PC-9 (cell line): ENCODE results near the gene MED13L. TPM values are rescaled to one million over a fixed set of nuclear protein-coding genes. Genes with fewer than 3 reads are reported as not detected.

ENCODE experiments used
- BruUV-seq: library from RNA; stranded (reverse); fragments of 400-500 nt; replicated peaks from 2 replicates; lab custom pipeline; 2021; lab: Mats Ljungman, UMichigan
- CTCF ChIA-PET: fragments of 300-600 bp; sonication (Branson Sonifier 250); formaldehyde crosslinking; loops from one replicate; lab custom pipeline; 2022; ENCODE audit warnings: antibody characterized with exemption; lab: Charles Lee
- POLR2A ChIA-PET: fragments of 300-600 bp; sonication (Branson Sonifier 250); formaldehyde crosslinking; loops from one replicate; lab custom pipeline; 2022; ENCODE audit warnings: antibody characterized with exemption; ENCODE audit not compliant: unreplicated experiment; lab: Charles Lee
- DNase-seq, 2 experiments: peaks; one replicate each; pipeline versions ENCODE4 v3.0.0 to v3.0.0-alpha.2; 2015 to 2022; ENCODE audit warnings: mixed read lengths in 1 of 2
- H2AFZ ChIP-seq: fragments of 200-600 bp; sonication (generic); 2 replicates; pipeline ENCODE4 v1.8.1; 2017; ENCODE audit warnings: antibody characterized with exemption
- H3F3A ChIP-seq: fragments of 200-600 bp; sonication (generic); 2 replicates; pipeline ENCODE4 v1.8.1; 2017; ENCODE audit warnings: antibody characterized with exemption, mild to moderate bottlenecking, low read depth; ENCODE audit not compliant: insufficient read depth
- H3K27ac ChIP-seq: fragments of 200-600 bp; sonication (generic); 2 replicates; pipeline ENCODE4 v1.6.1; 2016; ENCODE audit warnings: mixed run types
- H3K27me3 ChIP-seq: fragments of 200-600 bp; sonication (generic); 2 replicates; pipeline ENCODE4 v1.6.1; 2016; ENCODE audit warnings: low read depth, mixed run types; ENCODE audit not compliant: insufficient read depth
- H3K36me3 ChIP-seq: fragments of 200-600 bp; sonication (generic); 2 replicates; pipeline ENCODE4 v1.6.1; 2016; ENCODE audit warnings: low read depth, mixed run types
- H3K4me1 ChIP-seq: fragments of 200-600 bp; sonication (generic); replicated peaks from 2 replicates; pipeline ENCODE4 v1.6.1; 2016; ENCODE audit warnings: mixed run types; ENCODE audit not compliant: insufficient read depth
- H3K4me2 ChIP-seq: fragments of 200-600 bp; sonication (generic); 2 replicates; pipeline ENCODE4 v1.6.1; 2017; ENCODE audit warnings: mixed run types
- H3K4me3 ChIP-seq: fragments of 200-600 bp; sonication (generic); 2 replicates; pipeline ENCODE4 v1.6.1; 2016; ENCODE audit warnings: mixed run types
- H3K79me2 ChIP-seq: fragments of 200-600 bp; sonication (generic); 2 replicates; pipeline ENCODE4 v1.6.1; 2017; ENCODE audit warnings: low read depth, mixed run types
- H3K9me2 ChIP-seq: fragments of 200-600 bp; sonication (generic); 2 replicates; pipeline ENCODE4 v1.8.1; 2017; ENCODE audit warnings: mild to moderate bottlenecking; ENCODE audit not compliant: insufficient read depth
- H3K9me3 ChIP-seq: fragments of 200-600 bp; sonication (generic); 2 replicates; pipeline ENCODE4 v1.8.1; 2016; ENCODE audit warnings: low read depth; ENCODE audit not compliant: insufficient read depth
- H4K20me1 ChIP-seq: fragments of 200-600 bp; sonication (generic); 2 replicates; pipeline ENCODE4 v1.8.1; 2017; ENCODE audit not compliant: insufficient read depth
- CTCF ChIP-seq: fragments of 200-600 bp; sonication (generic); conservative IDR thresholded peaks from 2 replicates; pipeline ENCODE4 v1.6.1; 2017; ENCODE audit warnings: mixed run types, antibody characterized with exemption, mild to moderate bottlenecking, moderate library complexity
- EZH2 ChIP-seq: fragments of 200-600 bp; sonication (generic); IDR thresholded peaks from 2 replicates; pipeline ENCODE4 v1.8.0; 2017; ENCODE audit warnings: antibody characterized with exemption, low read depth
- intact Hi-C: fragments of 100-400 bp; cut with micrococcal nuclease; formaldehyde crosslinking; loops from one replicate; pipeline ENCODE4 v1.10.0; 2022; ENCODE audit not compliant: unreplicated experiment
- total RNA-seq: library from RNA; stranded (reverse); gene quantifications from 2 replicates; pipeline ENCODE4 v1.2.3, GENCODE V29; 2021

Gene MED13L
- total RNA-seq, 1 experiment from 2014 or later: 89.5 TPM

DNA sequence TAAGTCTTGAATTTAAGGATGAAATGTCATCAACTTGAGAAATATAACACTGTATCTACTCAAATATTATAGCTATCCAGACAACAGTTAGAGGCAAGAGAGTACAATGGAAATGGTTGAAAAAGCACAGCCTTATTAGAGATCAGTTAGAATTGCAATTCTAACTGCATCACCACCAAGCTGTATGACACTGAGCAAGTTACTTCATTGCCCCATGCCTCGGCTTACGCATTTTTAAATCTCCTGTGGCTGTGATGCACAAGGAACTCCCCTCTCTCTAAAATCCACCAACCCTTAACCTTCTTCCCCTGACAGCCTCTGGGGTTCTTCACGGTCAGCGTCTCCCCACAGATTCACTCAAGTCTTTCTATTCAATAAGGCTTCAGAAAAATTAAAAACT is 75.1 kb downstream of the MED13L start:
- Histone ChIP-seq H4K20me1 (peaks cover 61% of the 10 kb centered on the region), H3K9me3 (no peaks in the 10 kb centered on the region; the same call in 1 of the 2 replicates), H3K36me3 (no peaks in the 10 kb centered on the region; the same call in 1 of the 2 replicates), H3K27me3 (no peaks in the 10 kb centered on the region), H3K4me3 (no peak overlapping the region), H3F3A (0 out of 2 replicates have a peak, but pooled peaks cover 9% of the 10 kb centered on the region), H3K79me2 (peaks cover 93% of the 10 kb centered on the region), H3K4me2 (no peak overlapping the region), H3K4me1 (no peaks in the 10 kb centered on the region), H3K9me2 (no peaks in the 10 kb centered on the region), H3K27ac (no peak overlapping the region), H2AFZ (no peak overlapping the region)
- POLR2A ChIA-PET: interaction anchor here (0.7 kb wide), 2 partner anchors 72 to 354 kb away, joined by 5 to 9 read pairs; no protein-coding TSS in a partner anchor
- TF ChIP-seq CTCF: no peak
- TF ChIP-seq EZH2: no peak
- intact Hi-C loops: no loop called here
- DNase-seq: no peak
- BruUV-seq: no TSS peak
- CTCF ChIA-PET: no interaction called here

DNA sequence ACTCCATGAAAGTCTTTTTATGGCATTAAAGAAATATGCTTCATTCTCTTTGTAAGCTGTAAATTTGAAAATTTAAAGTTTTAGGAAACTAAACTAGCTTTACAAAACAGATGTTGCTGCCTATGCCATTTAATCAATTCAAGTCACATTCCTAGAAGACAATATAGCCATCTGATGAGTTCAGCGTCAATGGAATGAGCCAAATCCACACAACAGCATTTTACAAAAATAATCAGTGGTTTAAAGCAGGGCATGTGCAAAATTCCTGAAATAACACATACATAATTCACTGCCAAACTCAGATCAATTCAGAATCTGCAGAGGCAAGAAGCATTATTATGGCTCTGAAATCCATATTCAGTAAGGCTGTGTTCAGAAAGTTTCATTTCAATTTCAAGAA is 75.6 kb downstream of the MED13L start:
- Histone ChIP-seq H3K27me3 (no peaks in the 10 kb centered on the region), H3K4me1 (no peaks in the 10 kb centered on the region), H3K4me3 (no peak overlapping the region), H3K9me2 (no peaks in the 10 kb centered on the region), H3K4me2 (no peak overlapping the region), H2AFZ (no peak overlapping the region), H3K79me2 (peaks cover 93% of the 10 kb centered on the region), H3F3A (peaks cover 9% of the 10 kb centered on the region; the same call in 1 of the 2 replicates), H3K27ac (no peak overlapping the region), H3K9me3 (no peaks in the 10 kb centered on the region; the same call in 1 of the 2 replicates), H4K20me1 (peaks cover 63% of the 10 kb centered on the region), H3K36me3 (no peaks in the 10 kb centered on the region; the same call in 1 of the 2 replicates)
- DNase-seq: no peak
- intact Hi-C loops: no loop called here
- POLR2A ChIA-PET: interaction anchor here (0.7 kb wide), 2 partner anchors 73 to 354 kb away, joined by 5 to 9 read pairs; no protein-coding TSS in a partner anchor
- BruUV-seq: no TSS peak
- CTCF ChIA-PET: interaction anchor here (0.6 kb wide), 1 partner anchor 18 kb away, joined by 4 read pairs; no protein-coding TSS in a partner anchor
- TF ChIP-seq CTCF (no peak), EZH2 (no peak)

DNA sequence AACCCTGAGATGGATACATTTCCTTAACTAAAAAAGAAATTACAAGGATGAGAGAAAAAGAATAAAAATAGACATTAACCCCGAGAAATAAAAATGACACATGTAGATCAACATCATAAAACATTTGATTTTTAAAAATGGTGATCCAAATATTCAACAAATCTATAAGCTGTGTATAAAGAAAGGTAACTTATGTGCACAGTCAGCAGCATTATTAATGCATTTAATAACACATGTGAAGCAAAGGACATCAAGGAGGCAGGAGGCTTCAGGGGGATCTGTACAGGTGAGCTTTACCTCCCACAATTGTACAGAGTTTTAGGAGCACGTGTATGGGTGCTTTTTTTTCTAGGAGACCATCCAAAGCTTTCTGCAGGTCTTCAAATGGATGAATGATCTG is 76.1 kb downstream of the MED13L start:
- H3K4me2 ChIP-seq: no peak overlapping the region
- H3K27me3 ChIP-seq: no peaks in the 10 kb centered on the region
- TF ChIP-seq CTCF (no peak), EZH2 (no peak)
- H3F3A ChIP-seq: peaks cover 11% of the 10 kb centered on the region; the same call in 1 of the 2 replicates
- H3K4me3 ChIP-seq: no peak overlapping the region
- peaks cover 93% of the 10 kb centered on the region for H3K79me2 ChIP-seq
- no peaks in the 10 kb centered on the region for H3K9me2 ChIP-seq
- intact Hi-C loops: no loop called here
- H3K4me1 ChIP-seq: no peaks in the 10 kb centered on the region
- BruUV-seq: no TSS peak
- POLR2A ChIA-PET: no interaction called here
- H3K27ac ChIP-seq: no peak overlapping the region
- no peak overlapping the region for H2AFZ ChIP-seq
- H3K9me3 ChIP-seq: no peaks in the 10 kb centered on the region; the same call in 1 of the 2 replicates
- no peaks in the 10 kb centered on the region; the same call in 1 of the 2 replicates for H3K36me3 ChIP-seq
- CTCF ChIA-PET: interaction anchor here (0.6 kb wide), 1 partner anchor 17 kb away, joined by 4 read pairs; no protein-coding TSS in a partner anchor
- H4K20me1 ChIP-seq: peaks cover 67% of the 10 kb centered on the region
- DNase-seq: no peak
